Measurements from ENCODE around the gene DIPK1B. TPM values are rescaled to one million over a fixed set of nuclear protein-coding genes. Genes with fewer than 3 reads are reported as not detected.

The DIPK1B gene
- total RNA-seq, 2 donors from 2014 or later, result 4.8 to 6.9 TPM

GRCh38 chr9:136735812-136736480 is 23.6 kb downstream of the DIPK1B start:
- H3K4me1 ChIP-seq (ENCODE audit: control insufficient read depth in 1 of 2, low read depth in 2 of 2), result no peaks in the 10 kb centered on the region
- ATAC-seq (ENCODE audit: insufficient number of reproducible peaks, low FRiP score, low read depth), result no peak
- no peaks in the 10 kb centered on the region for H3K9me3 ChIP-seq

GRCh38 chr9:136738960-136739359 is 26.6 kb downstream of the DIPK1B start:
- H3K36me3 ChIP-seq, result no peaks in the 10 kb centered on the region
- no peak for TF ChIP-seq CTCF (IDR thresholded peaks at IDR 0.05)
- H3K27ac ChIP-seq, result no peak overlapping the region
- H3K27me3 ChIP-seq (replicated peaks; ENCODE audit: insufficient read depth), result peaks cover 3% of the 10 kb centered on the region
- no peak for ATAC-seq (ENCODE audit: insufficient number of reproducible peaks, low FRiP score, low read depth)
- no peaks in the 10 kb centered on the region for H3K9me3 ChIP-seq
- H3K4me1 ChIP-seq (ENCODE audit: control insufficient read depth in 1 of 2, low read depth in 2 of 2), result peaks cover 0 to 10% of the 10 kb centered on the region in 2 donors
- no peak for DNase-seq (ENCODE audit: low spot score)
- H3K4me3 ChIP-seq, result no peak overlapping the region

More at GRCh38 chr9:136735812-136736480, 23.6 kb downstream of the DIPK1B start:
- Histone ChIP-seq H3K4me3 (no peak overlapping the region), H3K27ac (no peak overlapping the region), H3K36me3 (no peaks in the 10 kb centered on the region), H3K27me3 (replicated peaks; ENCODE audit: insufficient read depth) (peaks cover 3% of the 10 kb centered on the region)
- TF ChIP-seq CTCF (IDR thresholded peaks at IDR 0.05), result no peak
- no peak for DNase-seq (ENCODE audit: low spot score)

GRCh38 chr9:136739509-136739908 is 27.1 kb downstream of the DIPK1B start:
- Histone ChIP-seq H3K9me3 (no peaks in the 10 kb centered on the region), H3K4me3 (no peak overlapping the region), H3K36me3 (no peaks in the 10 kb centered on the region), H3K4me1 (ENCODE audit: control insufficient read depth in 1 of 2, low read depth in 2 of 2) (peaks cover 0 to 10% of the 10 kb centered on the region in 2 donors), H3K27ac (no peak overlapping the region), H3K27me3 (replicated peaks; ENCODE audit: insufficient read depth) (peaks cover 3% of the 10 kb centered on the region)
- no peak for TF ChIP-seq CTCF (IDR thresholded peaks at IDR 0.05)
- ATAC-seq (ENCODE audit: insufficient number of reproducible peaks, low FRiP score, low read depth) (no peak), DNase-seq (ENCODE audit: low spot score) (no peak)

GRCh38 chr9:136740069-136740468 is 27.7 kb downstream of the DIPK1B start:
- H3K27me3 ChIP-seq (replicated peaks; ENCODE audit: insufficient read depth), result peaks cover 3% of the 10 kb centered on the region
- H3K9me3 ChIP-seq, result no peaks in the 10 kb centered on the region
- no peaks in the 10 kb centered on the region for H3K36me3 ChIP-seq
- peaks cover 0 to 10% of the 10 kb centered on the region in 2 donors for H3K4me1 ChIP-seq (ENCODE audit: control insufficient read depth in 1 of 2, low read depth in 2 of 2)
- no peak for TF ChIP-seq CTCF (IDR thresholded peaks at IDR 0.05)
- H3K4me3 ChIP-seq, result no peak overlapping the region
- H3K27ac ChIP-seq, result no peak overlapping the region
- ATAC-seq (ENCODE audit: insufficient number of reproducible peaks, low FRiP score, low read depth) (no peak), DNase-seq (ENCODE audit: low spot score) (no peak)

- Histone ChIP-seq H3K9me3 (no peaks in the 10 kb centered on the region), H3K4me3 (no peak overlapping the region), H3K27ac (no peak overlapping the region), H3K27me3 (replicated peaks; ENCODE audit: insufficient read depth) (peaks cover 3% of the 10 kb centered on the region), H3K36me3 (no peaks in the 10 kb centered on the region), H3K4me1 (ENCODE audit: control insufficient read depth in 1 of 2, low read depth in 2 of 2) (peaks cover 0 to 10% of the 10 kb centered on the region in 2 donors)
- no peak for DNase-seq (ENCODE audit: low spot score)
- TF ChIP-seq CTCF (IDR thresholded peaks at IDR 0.05), result no peak
- ATAC-seq (ENCODE audit: insufficient number of reproducible peaks, low FRiP score, low read depth), result no peak
Measured at GRCh38 chr9:136740491-136740890, 28.1 kb downstream of the DIPK1B start.

All from thoracic aorta (tissue), 2 donors.